ENCODE results near the gene TEAD4.

Gene TEAD4

GRCh38 chr12:2959192-2959504 lies at the start of gene TEAD4:
TSS of gene TEAD4 (plus strand) at chr12:2959397.
- no peak for DNase-seq

- DNase-seq, result no peak
These were observed 47.0 kb upstream of the TEAD4 start for GRCh38 chr12:2912216-2912575.

- no peak for DNase-seq
These were observed 39.9 kb upstream of the TEAD4 start for GRCh38 chr12:2919249-2919648.

- no peak for DNase-seq
These were observed 36.9 kb upstream of the TEAD4 start for GRCh38 chr12:2922329-2922728.

- DNase-seq, result no peak
These were observed 36.1 kb upstream of the TEAD4 start for GRCh38 chr12:2923057-2923456.

- DNase-seq, result no peak
These were observed 35.2 kb upstream of the TEAD4 start for GRCh38 chr12:2924019-2924418.

GRCh38 chr12:2925322-2925995 lies 33.7 kb upstream of the TEAD4 start:
- DNase-seq, result no peak

GRCh38 chr12:2930865-2931264 lies 28.3 kb upstream of the TEAD4 start:
- DNase-seq, result no peak

GRCh38 chr12:2933586-2933985 lies 25.6 kb upstream of the TEAD4 start:
- DNase-seq, result no peak

- DNase-seq, result no peak
These were observed 24.8 kb upstream of the TEAD4 start for GRCh38 chr12:2934371-2934770.

GRCh38 chr12:2936301-2936700 lies 22.9 kb upstream of the TEAD4 start:
- no peak for DNase-seq

GRCh38 chr12:2937500-2937899 lies 21.7 kb upstream of the TEAD4 start:
- no peak for DNase-seq

GRCh38 chr12:2939191-2939590 lies 20.0 kb upstream of the TEAD4 start:
- DNase-seq, result no peak

- DNase-seq, result no peak
These were observed 18.6 kb upstream of the TEAD4 start for GRCh38 chr12:2940564-2940963.

GRCh38 chr12:2941524-2941923 lies 17.7 kb upstream of the TEAD4 start:
- DNase-seq, result no peak

GRCh38 chr12:2944401-2945047 lies 14.7 kb upstream of the TEAD4 start:
- DNase-seq, result peak; percentile 5

GRCh38 chr12:2949411-2949810 lies 9.8 kb upstream of the TEAD4 start:
- DNase-seq, result no peak

GRCh38 chr12:2955888-2956287 lies 3.3 kb upstream of the TEAD4 start:
- DNase-seq, result no peak

- no peak for DNase-seq
These were observed 1.3 kb upstream of the TEAD4 start for GRCh38 chr12:2957816-2958431.

- DNase-seq, result no peak
These were observed 585 bp upstream of the TEAD4 start for GRCh38 chr12:2958432-2959191.

- no peak for DNase-seq
These were observed 550 bp downstream of the TEAD4 start for GRCh38 chr12:2959505-2960389.

- peak; percentile 3 for DNase-seq
These were observed 1.3 kb downstream of the TEAD4 start for GRCh38 chr12:2960390-2960956.
